Nephron (organoid): ENCODE results near the gene PTPRN2.

Source experiments
- H3K27ac Mint-ChIP-seq, 3 experiments: 2 replicates each; pipeline ENCODE4 v1.8.0; 2020; ENCODE audit warnings: mixed read lengths in 3 of 3, mild to moderate bottlenecking in 2 of 3, moderate library complexity in 1 of 3
- H3K27me3 Mint-ChIP-seq: 2 replicates; pipeline ENCODE4 v1.8.0; 2021; ENCODE audit warnings: low read depth, mild to moderate bottlenecking, moderate library complexity, mixed read lengths
- H3K36me3 Mint-ChIP-seq: 2 replicates; pipeline ENCODE4 v1.8.0; 2020; ENCODE audit warnings: low read depth, mixed read lengths
- H3K4me1 Mint-ChIP-seq: 2 replicates; pipeline ENCODE4 v1.8.0; 2020; ENCODE audit warnings: mixed read lengths
- H3K4me3 Mint-ChIP-seq, 3 experiments: 2 replicates each; pipeline ENCODE4 v1.8.0; 2020; ENCODE audit warnings: mild to moderate bottlenecking in 3 of 3, mixed read lengths in 3 of 3, moderate library complexity in 2 of 3
- H3K9me3 Mint-ChIP-seq: 2 replicates; pipeline ENCODE4 v1.8.0; 2020; ENCODE audit warnings: mixed read lengths
- CTCF ChIP-seq, 3 experiments: fragments of 200-600 bp; sonication (generic); IDR thresholded peaks; one replicate each; pipeline ENCODE4 v1.5.0; 2021; ENCODE audit warnings: antibody characterized with exemption in 3 of 3; ENCODE audit not compliant: unreplicated experiment in 3 of 3

Gene PTPRN2

GRCh38 chr7:157558516-157558874, 1029.1 kb downstream of the PTPRN2 start:
- Mint-ChIP-seq H3K4me3 (no peak overlapping the region), H3K27ac (no peak overlapping the region), H3K36me3 (no peaks in the 10 kb centered on the region), H3K9me3 (no peaks in the 10 kb centered on the region), H3K27me3 (no peaks in the 10 kb centered on the region), H3K4me1 (no peaks in the 10 kb centered on the region)
- no peak for TF ChIP-seq CTCF (IDR thresholded peaks at IDR 0.05; ENCODE audit: unreplicated experiment in 3 of 3)

GRCh38 chr7:157558061-157558460, 1029.6 kb downstream of the PTPRN2 start:
- no peaks in the 10 kb centered on the region for H3K36me3 Mint-ChIP-seq
- TF ChIP-seq CTCF (IDR thresholded peaks at IDR 0.05; ENCODE audit: unreplicated experiment in 3 of 3), result no peak
- no peak overlapping the region for H3K4me3 Mint-ChIP-seq
- H3K4me1 Mint-ChIP-seq, result no peaks in the 10 kb centered on the region
- H3K27ac Mint-ChIP-seq, result no peak overlapping the region
- H3K9me3 Mint-ChIP-seq, result no peaks in the 10 kb centered on the region
- H3K27me3 Mint-ChIP-seq, result no peaks in the 10 kb centered on the region

- Mint-ChIP-seq H3K9me3 (no peaks in the 10 kb centered on the region), H3K27ac (no peak overlapping the region), H3K4me1 (no peaks in the 10 kb centered on the region), H3K27me3 (no peaks in the 10 kb centered on the region), H3K36me3 (no peaks in the 10 kb centered on the region), H3K4me3 (no peak overlapping the region)
- no peak for TF ChIP-seq CTCF (IDR thresholded peaks at IDR 0.05; ENCODE audit: unreplicated experiment in 3 of 3)
Measured at GRCh38 chr7:157557263-157557662, 1030.4 kb downstream of the PTPRN2 start.

- no peak overlapping the region for H3K4me3 Mint-ChIP-seq
- no peak overlapping the region for H3K27ac Mint-ChIP-seq
- H3K9me3 Mint-ChIP-seq, result no peaks in the 10 kb centered on the region
- no peak for TF ChIP-seq CTCF (IDR thresholded peaks at IDR 0.05; ENCODE audit: unreplicated experiment in 3 of 3)
- no peaks in the 10 kb centered on the region for H3K36me3 Mint-ChIP-seq
- H3K27me3 Mint-ChIP-seq, result no peaks in the 10 kb centered on the region
- no peaks in the 10 kb centered on the region for H3K4me1 Mint-ChIP-seq
Measured at GRCh38 chr7:157556642-157556944, 1031.0 kb downstream of the PTPRN2 start.

- TF ChIP-seq CTCF (IDR thresholded peaks at IDR 0.05; ENCODE audit: unreplicated experiment in 3 of 3), result no peak
- Mint-ChIP-seq H3K36me3 (no peaks in the 10 kb centered on the region), H3K9me3 (no peaks in the 10 kb centered on the region), H3K27ac (no peak overlapping the region), H3K4me3 (no peak overlapping the region), H3K27me3 (no peaks in the 10 kb centered on the region), H3K4me1 (no peaks in the 10 kb centered on the region)
Measured at GRCh38 chr7:157555944-157556641, 1031.5 kb downstream of the PTPRN2 start.

- Mint-ChIP-seq H3K4me3 (no peak overlapping the region), H3K4me1 (no peaks in the 10 kb centered on the region), H3K27ac (no peak overlapping the region), H3K27me3 (no peaks in the 10 kb centered on the region), H3K36me3 (no peaks in the 10 kb centered on the region), H3K9me3 (no peaks in the 10 kb centered on the region)
- TF ChIP-seq CTCF (IDR thresholded peaks at IDR 0.05; ENCODE audit: unreplicated experiment in 3 of 3), result no peak
Measured at GRCh38 chr7:157555313-157555712, 1032.3 kb downstream of the PTPRN2 start.
